CD4-positive, alpha-beta T cell treated with Interleukin-17A for 4 hours (primary cell): ENCODE data around the gene COASY.
A peak's percentile ranks its signal among the peaks of the same experiment; 100 is the strongest.
"Not testable (repeated sequence)": the region's sequence is repeated elsewhere in the genome, so short reads cannot be mapped to it uniquely, and the experiment has no call there.

Source experiments
- DNase-seq: peaks from one replicate; pipeline ENCODE4 v3.0.0-alpha.2; 2020; ENCODE audit warnings: mixed read lengths

Gene COASY

GRCh38 chr17:42531455-42532354 lies 30.2 kb upstream of the COASY start:
- peak; percentile 73 for DNase-seq

- no peak for DNase-seq
Measured at GRCh38 chr17:42535155-42536047, 26.5 kb upstream of the COASY start.

DNA sequence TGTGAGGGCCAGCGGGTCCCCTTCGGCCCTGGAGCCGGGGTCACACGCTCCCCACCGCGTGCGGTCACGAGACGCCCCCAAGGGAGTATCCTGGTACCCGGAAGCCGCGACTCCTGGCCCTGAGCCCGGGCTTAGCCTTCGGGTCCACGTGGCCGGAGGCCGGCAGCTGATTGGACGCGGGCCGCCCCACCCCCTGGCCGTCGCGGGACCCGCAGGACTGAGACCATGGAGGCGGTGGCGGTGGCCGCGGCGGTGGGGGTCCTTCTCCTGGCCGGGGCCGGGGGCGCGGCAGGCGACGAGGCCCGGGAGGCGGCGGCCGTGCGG lies 25.9 kb upstream of the COASY start, which contains the start of gene NAGLU:
NAGLU (plus strand) TSS at position 194 of the 324 bp plus-strand sequence; CDS start at position 226, 32 bp downstream.
- peak; percentile 86 for DNase-seq

DNA sequence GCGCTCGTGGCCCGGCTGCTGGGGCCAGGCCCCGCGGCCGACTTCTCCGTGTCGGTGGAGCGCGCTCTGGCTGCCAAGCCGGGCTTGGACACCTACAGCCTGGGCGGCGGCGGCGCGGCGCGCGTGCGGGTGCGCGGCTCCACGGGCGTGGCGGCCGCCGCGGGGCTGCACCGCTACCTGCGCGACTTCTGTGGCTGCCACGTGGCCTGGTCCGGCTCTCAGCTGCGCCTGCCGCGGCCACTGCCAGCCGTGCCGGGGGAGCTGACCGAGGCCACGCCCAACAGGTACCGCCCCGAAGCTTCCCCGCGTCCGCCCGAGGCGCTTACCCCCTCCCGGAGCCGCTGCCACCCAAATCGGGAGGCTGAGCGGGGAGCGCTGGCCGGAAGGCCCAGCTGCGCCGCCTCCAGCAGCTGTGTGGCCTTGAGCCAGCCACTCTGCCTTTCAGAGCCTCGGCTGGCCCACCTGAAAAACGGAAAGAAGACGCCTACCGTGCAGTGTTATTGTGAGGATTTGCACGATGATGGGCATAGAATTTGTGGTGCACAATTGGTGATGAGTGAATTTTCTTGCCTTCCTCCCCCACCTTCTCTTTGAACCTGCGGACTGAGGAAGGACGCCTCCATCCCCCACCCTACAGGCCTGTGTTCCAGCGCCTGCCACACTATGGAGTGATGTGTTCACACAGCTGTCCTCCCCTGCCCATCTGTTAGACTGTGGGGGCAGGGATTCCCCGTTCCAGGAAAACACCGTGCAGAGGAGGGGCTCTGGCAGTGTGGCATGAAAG lies 25.4 kb upstream of the COASY start:
- peak; percentile 84 for DNase-seq

- DNase-seq = no peak
Measured at GRCh38 chr17:42537156-42537805, 24.7 kb upstream of the COASY start.

DNA sequence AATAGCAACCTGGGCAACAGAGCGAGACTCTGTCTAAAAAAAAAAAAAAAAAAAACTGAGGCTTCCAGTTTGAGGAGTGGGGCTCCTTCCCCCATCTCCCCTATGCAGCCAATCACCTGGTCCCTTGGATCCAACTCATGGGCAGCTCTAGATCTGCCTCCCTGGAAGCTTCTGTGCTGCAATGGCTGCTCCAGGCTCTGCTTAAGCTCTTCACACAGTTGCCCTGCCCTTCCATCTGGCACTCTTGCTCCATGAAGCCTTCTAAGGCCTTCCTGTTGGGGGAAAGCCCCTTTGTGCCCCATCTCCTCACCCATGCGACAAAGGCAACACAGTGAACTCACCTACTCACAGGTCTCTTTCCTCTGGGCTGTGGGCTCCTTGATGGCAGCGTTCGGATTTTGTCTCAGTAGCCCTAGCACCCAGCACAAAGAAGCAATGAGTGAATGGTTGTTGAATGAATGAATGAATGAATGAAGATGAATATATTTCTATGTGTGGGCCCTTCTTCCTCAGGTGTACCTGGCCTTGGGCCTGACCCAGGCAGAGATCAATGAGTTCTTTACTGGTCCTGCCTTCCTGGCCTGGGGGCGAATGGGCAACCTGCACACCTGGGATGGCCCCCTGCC lies 24.0 kb upstream of the COASY start:
- no peak for DNase-seq

DNA sequence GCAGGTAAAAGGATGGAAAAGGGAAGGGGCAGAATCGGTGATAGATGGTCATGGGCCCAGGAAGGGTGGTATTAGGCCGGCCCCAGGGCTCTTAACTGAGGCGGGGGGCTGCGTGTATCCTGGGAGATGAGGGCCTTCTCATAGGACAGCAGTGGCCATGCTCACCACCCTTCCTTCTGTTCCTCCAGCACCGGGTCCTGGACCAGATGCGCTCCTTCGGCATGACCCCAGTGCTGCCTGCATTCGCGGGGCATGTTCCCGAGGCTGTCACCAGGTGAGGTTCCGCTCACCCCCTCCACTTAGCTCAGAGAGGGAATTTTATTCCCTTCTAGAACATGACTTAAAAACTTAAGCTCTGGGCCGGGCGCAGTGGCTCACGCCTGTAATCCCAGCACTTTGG lies 23.5 kb upstream of the COASY start:
- no peak for DNase-seq

GRCh38 chr17:42540558-42540957 lies 21.4 kb upstream of the COASY start:
- not testable (repeated sequence) for DNase-seq

- peak; percentile 59 for DNase-seq
Measured at GRCh38 chr17:42541041-42541833, 20.7 kb upstream of the COASY start.

DNA sequence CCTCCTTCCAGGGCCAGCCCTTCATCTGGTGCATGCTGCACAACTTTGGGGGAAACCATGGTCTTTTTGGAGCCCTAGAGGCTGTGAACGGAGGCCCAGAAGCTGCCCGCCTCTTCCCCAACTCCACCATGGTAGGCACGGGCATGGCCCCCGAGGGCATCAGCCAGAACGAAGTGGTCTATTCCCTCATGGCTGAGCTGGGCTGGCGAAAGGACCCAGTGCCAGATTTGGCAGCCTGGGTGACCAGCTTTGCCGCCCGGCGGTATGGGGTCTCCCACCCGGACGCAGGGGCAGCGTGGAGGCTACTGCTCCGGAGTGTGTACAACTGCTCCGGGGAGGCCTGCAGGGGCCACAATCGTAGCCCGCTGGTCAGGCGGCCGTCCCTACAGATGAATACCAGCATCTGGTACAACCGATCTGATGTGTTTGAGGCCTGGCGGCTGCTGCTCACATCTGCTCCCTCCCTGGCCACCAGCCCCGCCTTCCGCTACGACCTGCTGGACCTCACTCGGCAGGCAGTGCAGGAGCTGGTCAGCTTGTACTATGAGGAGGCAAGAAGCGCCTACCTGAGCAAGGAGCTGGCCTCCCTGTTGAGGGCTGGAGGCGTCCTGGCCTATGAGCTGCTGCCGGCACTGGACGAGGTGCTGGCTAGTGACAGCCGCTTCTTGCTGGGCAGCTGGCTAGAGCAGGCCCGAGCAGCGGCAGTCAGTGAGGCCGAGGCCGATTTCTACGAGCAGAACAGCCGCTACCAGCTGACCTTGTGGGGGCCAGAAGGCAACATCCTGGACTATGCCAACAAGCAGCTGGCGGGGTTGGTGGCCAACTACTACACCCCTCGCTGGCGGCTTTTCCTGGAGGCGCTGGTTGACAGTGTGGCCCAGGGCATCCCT lies 18.5 kb upstream of the COASY start:
- DNase-seq = no peak

DNA sequence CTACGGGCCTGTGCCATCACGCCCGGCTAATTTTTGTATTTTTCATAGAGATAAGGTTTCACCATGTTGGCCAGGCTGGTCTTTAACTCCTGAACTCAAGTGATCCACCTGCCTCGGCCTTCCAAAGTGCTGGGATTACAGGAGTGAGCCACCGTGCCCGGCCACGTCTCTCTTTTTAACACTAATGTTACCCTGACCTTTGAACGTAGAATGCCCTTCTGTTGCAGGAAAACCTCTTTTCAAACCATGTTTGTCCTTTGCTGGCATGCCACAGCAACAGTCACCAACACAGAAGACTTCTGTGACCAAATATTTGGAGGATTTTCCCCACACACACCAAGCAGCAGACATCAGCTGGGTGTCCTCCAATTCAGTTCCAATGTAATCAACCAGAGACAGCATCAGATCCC lies 17.1 kb upstream of the COASY start:
- DNase-seq = no peak

GRCh38 chr17:42545755-42546505 lies 16.0 kb upstream of the COASY start:
- not testable (repeated sequence) for DNase-seq

DNA sequence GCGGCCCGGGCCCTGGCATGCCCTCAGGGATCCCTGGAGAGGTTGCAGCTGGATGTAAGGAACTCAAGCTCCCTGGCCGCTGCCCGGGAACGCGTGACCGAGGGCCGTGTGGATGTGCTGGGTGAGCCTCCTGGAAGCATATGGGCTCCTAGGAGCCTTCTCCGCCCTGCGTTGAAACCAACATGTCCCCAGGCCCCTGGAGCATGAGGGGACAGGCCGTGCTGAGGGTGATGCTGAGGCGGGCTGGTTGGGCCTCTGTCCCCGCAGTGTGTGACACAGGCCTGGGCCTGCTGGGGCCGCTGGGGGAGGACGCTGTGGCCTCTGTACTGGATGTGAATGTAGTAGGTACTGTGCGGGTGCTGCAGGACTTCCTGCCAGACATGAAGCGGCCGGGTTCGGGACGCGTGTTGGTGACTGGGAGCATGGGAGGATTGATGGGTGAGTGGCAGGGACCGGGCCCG lies 14.9 kb upstream of the COASY start:
- DNase-seq = no peak

GRCh38 chr17:42547698-42548069 lies 14.3 kb upstream of the COASY start:
- DNase-seq = no peak

DNA sequence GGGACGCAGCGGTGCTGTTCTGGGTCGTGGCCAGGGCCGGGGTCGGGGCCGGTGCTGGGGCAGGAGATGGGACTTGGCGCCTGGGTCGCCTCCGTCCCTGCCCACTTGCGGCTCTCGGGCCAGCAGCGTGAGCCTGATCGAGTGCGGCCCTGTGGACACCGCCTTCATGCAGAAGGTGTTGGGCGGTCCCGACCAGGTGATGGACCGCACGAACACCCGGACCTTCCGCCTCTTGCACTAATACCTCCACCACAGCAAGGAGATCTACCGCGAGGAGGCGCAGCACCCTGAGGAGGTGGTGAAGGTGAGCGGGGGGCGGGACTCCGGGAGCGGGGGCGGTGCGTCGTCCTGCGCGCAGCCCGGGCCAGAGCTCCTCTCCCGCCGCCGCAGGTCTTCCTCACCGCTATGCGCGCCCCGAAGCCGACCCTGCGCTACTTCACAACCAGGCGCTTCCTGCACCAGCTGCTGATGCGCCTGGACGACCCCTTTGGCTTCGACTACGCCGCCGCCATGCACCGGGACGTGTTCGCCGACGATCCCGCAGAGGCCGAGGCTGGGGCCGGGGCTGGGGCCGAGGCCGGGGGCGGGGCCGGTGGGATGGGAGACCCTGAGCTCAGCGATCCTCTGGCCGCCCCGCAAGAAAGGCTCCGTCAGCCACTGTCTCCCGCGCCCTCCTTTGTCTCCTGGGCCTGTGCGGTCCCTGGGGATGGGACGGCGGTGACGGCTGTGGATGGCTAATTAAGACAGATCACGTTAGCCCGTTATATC lies 13.7 kb upstream of the COASY start:
- DNase-seq = peak; percentile 93

DNA sequence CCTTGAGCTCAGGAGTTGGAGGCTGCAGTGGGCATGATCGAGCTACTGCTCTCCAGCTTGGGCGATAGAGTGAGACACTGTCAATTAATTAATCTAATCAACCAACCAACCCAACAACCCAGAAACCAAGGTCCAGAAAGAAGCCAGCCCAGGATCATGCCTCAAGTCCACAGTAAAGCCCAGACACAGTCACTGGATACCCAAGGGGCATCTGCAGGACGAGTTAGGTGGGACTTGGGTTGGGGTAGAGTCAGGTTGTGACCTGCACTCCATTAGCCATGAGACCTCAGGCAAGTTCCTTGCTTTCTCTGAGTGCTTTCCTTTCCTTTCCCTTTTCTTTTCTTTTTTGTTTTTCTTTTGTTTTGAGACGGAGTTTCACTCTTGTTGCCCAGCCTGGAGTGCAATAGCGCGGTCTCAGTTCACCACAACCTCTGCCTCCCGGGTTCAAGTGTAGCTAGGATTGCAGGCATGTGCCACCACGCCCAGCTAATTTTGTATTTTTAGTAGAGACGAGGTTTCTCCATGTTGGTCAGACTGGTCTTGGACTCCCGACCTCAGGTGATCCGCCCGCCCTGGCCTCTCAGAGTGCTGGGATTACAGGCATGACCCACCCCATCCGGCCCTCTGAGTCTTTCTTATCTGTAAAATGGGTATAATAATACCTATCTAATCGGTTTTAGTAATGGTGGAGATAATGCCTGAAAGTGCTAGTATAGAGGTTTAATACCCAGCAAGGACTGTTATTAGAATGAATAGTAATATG lies 12.8 kb upstream of the COASY start:
- no peak for DNase-seq

GRCh38 chr17:42552736-42553135 lies 9.2 kb upstream of the COASY start, which contains the start of gene HSD17B1:
Gene HSD17B1, plus strand, starts transcription at chr17:42552923. Its CDS starts 11 bp downstream, at chr17:42552934.
- not testable (repeated sequence) for DNase-seq
